Measurements from ENCODE around the gene SHB.

Gene SHB

GRCh38 chr9:38004809-38005560 lies 64.0 kb downstream of the SHB start:
- no peak for DNase-seq (ENCODE audit: low read depth)

- no peak for DNase-seq (ENCODE audit: low read depth)
These were observed 64.8 kb downstream of the SHB start for GRCh38 chr9:38003946-38004808.

GRCh38 chr9:38003230-38003629 lies 65.8 kb downstream of the SHB start:
- no peak for DNase-seq (ENCODE audit: low read depth)

DNA sequence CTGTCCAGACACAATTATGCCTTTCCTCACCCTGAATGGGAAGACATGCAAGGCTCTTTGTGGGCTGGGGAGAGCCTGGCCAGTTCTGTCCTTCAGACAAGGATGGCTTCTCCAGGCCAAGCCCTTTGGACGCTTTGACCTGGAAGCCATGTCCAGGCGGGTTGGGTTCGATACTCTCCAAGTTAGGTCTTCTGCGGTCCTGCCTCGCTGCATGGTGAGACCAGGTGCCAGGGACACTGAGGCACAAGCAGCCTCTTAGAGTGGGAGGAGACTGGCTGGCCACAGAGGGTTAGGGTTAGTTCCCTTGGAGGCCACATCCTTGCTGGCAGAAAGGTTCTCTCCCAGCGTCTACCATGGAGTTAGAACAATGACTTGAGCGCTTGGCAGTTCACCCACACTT lies 67.6 kb downstream of the SHB start:
- no peak for DNase-seq (ENCODE audit: low read depth)

GRCh38 chr9:38000735-38001134 lies 68.3 kb downstream of the SHB start:
- DNase-seq (ENCODE audit: low read depth), result no peak

DNA sequence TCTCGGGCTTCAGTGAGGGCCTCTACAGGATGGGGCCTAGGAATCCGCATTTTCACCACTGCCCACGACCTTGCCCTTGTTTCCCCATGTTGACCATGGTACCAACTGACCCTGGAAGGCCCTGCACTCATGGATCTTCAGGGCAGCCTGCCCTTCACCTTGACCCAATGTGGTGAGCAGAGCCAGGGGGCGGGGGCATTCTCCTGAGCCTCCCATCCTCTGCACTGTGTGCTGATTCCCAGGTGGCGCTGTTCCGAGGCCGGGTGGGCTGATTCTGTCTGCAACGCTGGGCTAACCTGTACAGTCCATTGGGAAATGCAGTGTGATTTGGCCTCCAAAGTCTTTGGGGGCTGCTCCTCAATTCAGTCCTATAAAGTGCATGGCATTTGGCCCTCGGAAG lies 68.7 kb downstream of the SHB start:
- no peak for DNase-seq (ENCODE audit: low read depth)

DNA sequence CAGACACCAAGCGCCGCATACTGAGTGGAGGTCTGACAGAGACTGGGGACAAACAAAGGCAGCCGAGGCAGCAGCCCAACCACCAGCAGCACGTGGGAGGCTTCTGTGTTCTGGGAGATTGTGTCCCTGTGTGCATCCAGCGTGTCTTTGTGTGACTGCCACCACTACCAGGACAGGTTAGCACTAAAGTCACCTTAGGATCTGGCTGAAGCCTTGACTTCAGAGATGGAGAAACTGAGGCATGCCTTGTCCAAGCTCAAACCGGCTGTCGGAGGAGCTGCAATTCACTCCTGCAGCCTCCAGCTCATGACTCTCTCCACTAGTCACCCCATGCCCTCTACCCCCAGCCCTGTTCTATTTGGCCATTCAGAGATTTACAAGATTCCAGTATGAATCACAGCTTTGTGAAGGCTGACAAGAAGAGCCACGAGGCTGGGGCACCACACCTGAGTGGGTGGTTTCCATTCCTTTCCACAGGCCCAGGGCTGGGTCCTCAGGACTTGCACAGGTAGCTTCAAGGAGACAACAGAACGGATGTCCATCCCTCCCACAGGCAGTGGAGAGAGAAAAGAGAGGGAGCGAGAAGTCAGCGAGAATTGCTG lies 69.3 kb downstream of the SHB start:
- no peak for DNase-seq (ENCODE audit: low read depth)

DNA sequence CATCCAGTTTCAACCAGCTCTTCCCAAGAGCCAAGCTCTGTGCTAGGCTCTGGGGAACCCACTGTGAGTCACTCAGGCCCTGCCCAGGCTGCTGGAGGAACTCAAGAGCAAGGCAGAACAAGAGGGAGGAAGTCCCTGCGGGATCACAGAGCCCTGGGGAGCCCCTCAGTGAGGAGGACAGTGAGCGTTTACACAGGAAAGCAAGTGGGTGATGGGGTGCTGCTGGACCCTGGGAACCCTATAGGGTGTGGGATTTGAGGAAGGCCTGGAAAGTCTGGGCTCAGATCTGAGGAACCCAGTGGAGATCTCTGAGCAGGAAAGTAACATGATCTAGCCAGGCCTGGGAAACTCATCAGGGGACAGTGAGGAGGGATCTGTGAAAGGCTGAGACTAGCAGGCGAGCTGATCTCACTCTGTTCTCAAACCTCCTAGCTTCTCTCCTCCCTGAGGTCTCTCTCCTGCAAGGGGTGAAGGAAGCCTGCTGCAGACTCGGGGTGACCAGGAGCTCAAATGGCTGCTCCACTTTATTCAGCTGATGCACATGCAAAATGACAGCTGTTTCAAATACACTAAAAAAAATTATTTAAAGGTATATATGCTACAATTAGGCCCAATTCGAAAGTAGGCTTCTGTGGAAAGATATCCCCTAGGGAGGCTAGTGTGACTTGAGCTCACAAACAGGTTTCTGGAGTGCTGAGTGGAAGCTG lies 70.0 kb downstream of the SHB start:
- DNase-seq (ENCODE audit: low read depth), result no peak

DNA sequence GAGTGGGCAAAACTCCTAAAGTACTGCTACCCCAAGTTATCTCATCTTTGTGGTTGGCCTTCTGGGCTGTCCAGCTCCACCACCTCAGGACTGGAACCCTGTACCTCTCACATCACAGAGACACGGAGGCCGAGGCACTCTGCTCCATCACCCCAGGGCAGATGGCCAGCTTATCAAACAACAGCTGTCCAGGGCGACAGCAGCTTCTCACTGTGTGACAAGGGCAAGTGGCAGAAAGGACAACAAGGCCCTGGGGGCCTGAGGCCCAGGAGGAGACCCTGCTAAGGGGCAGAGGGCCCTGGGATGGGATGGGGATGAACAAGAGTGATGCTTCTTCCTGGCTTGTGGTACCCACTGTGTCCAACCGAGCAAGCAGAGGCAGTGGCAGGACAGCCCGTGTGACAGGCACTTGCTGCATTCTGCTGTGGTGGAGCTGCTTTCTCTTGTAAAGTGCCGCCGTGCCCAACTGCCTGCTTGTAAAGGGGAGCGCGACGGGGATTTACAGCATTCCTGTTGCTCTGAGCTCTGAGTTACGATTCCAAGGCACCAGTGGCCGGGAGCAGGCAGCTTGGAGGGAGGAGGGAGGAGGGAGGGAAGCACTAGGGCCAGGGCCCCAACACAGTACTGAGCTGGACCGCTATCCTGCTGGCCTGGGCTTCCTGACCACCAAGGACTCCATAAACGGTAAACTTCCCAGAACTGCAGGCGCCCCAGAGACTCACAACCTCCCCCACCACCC lies 71.2 kb downstream of the SHB start:
- no peak for DNase-seq (ENCODE audit: low read depth)

GRCh38 chr9:37996819-37997217 lies 72.2 kb downstream of the SHB start:
- no peak for DNase-seq (ENCODE audit: low read depth)

GRCh38 chr9:37995961-37996818 lies 72.8 kb downstream of the SHB start:
- DNase-seq (ENCODE audit: low read depth), result no peak

DNA sequence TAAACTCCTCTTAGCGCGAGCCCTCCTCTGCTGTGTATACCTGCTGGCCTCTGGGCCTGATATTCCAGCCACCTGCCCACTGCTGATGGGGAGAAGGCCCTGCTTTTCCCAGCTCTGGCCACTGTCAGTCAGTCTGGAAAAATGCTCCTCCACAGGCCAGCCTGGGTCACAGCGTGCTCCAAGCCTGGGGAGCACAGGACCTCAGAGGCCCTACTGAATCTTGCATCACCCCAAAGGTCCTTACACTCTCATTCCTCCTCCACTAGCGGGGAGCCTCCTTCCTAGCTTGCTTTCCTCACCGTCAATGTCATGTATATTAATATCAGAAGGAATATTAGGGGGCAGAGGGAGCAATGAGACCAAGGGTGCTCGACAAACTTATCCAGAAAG lies 73.7 kb downstream of the SHB start:
- no peak for DNase-seq (ENCODE audit: low read depth)

DNA sequence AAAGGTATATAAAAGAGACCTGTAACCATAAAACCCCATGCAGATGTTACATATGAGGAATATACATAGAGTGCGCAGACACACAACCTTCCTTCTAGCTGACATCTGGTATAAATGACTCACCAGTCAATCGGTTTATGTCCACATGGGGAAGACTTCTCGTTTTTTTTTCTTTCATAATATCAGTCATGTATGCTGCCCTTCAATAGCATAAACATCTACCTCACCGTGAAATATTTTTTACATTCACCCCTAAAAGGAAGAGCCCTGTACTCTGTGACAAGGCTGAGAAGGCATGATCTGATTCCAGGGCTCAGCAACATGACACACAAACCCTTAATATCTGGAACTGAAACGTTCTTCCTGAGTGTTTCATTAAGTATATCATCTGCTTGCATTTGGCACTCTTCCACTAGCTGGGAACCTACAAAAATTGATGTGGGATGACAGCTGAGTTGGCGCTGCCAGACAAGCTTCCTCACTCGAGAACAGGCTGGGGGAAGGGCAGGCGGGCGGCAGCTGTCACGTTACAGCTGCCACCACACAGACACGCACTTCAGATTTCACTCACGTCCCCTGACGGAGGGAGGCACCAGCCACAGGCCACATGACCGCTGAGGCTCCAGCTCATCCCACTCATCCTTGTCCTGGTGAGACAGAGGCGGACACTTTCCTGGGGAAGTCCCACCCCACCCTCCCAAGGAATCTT lies 74.2 kb downstream of the SHB start:
- DNase-seq (ENCODE audit: low read depth), result no peak

DNA sequence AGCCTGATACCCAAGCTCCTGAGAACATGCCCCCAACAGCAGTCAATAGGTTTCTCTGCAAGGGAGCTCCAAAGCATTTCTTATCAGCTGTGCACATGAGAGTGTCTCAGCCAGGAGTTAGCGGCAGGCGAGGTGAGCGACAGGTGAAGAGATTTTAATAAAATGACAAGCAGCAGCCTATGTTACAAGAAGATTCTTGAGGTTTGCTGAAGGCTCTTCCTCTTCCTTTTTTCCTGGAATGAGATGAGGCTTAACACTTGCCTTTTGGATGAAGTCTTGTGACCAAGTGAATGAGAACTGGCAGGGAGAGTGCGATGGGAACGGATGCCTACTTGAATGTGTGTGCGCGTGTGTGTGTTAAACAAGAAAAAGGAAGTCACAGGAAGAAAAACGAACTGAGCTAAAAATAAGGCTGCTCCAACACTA lies 76.1 kb downstream of the SHB start:
- DNase-seq (ENCODE audit: low read depth), result no peak

GRCh38 chr9:37990404-37991015 lies 78.5 kb downstream of the SHB start:
- no peak for DNase-seq (ENCODE audit: low read depth)

DNA sequence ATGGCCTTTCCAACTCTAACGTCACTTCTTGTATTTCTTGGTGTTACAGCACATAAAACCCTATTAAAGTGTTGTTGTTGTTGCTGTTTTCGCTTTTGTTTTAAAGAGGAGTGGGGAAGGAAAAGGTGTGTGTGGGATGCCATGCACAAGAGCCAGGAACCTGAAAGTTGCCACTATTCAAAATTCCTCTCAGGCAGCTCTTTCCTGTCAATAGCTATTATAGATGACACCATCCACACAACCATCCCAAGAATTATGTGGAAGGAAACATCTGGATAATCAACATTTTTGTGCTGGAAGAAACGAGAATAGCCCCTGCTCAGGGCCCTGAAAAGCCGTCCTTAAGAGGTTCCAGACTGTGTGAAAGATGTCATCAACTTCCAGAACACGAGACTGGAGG lies 79.3 kb downstream of the SHB start:
- DNase-seq (ENCODE audit: low read depth), result no peak

GRCh38 chr9:37988602-37989001 lies 80.4 kb downstream of the SHB start:
- DNase-seq (ENCODE audit: low read depth), result no peak

DNA sequence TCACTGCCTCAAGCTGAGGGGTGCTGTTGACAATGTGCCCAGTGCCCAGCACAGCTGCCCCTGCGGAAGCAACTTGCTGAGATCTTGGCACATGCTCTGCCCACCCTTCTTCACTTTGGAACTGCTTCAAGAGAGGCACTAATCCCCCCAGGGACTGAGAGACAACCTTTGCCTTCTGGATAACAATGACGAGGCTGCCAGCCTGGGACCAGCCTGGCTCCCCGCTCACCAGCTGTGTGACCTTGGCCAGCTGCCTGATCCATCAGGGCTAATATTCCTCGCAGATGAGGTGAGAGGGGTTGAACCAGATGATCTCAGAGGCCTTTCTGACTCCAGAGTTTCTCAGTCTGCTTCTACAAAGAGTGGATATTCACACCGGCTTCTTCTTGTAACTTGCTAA lies 81.0 kb downstream of the SHB start:
- no peak for DNase-seq (ENCODE audit: low read depth)

GRCh38 chr9:37987467-37987981 lies 81.5 kb downstream of the SHB start:
- no peak for DNase-seq (ENCODE audit: low read depth)

Data from activated T-cell treated with anti-CD3 and anti-CD28 coated beads for 1 hour (primary cell).